Spleen (tissue), 3 donors: ENCODE measurements around the gene ZBTB26.

ENCODE experiments used
- POLR2A ChIP-seq, 3 donors: fragments of 450-650 bp; IDR thresholded peaks; one replicate each; pipeline ENCODE4 v1.5.1; 2017; ENCODE audit warnings: antibody characterized with exemption in 3 of 3, mild to moderate bottlenecking in 1 of 3
- POLR2AphosphoS5 ChIP-seq, 3 donors: sonication (generic); formaldehyde crosslinking; IDR thresholded peaks; one replicate each; pipeline ENCODE4 v1.5.1; 2017; ENCODE audit warnings: antibody characterized with exemption in 3 of 3

GRCh38 chr9:122897969-122898368, 33.3 kb downstream of the ZBTB26 start:
- no peak for TF ChIP-seq POLR2A (IDR thresholded peaks at IDR 0.05)
- no peak for TF ChIP-seq POLR2AphosphoS5 (IDR thresholded peaks at IDR 0.05)
